K562 (cell line): Measurements from ENCODE around the gene CNOT1. TPM values are rescaled to one million over a fixed set of nuclear protein-coding genes. Genes with fewer than 3 reads are reported as not detected.

Experiments used
- ATAC-seq: fragments of 200-7000 bp; cut with Tn5 transposase; 3 replicates; pipeline ENCODE4 v1.9.1; 2020; ENCODE audit warnings: moderate library complexity
- BruUV-seq: library from RNA; stranded (reverse); fragments of 400-500 nt; replicated peaks from 2 replicates; lab custom pipeline; 2021; lab: Mats Ljungman, UMichigan
- CTCF ChIA-PET: fragments of 300-600 bp; formaldehyde crosslinking; extraction: SDS; loops from one replicate; lab custom pipeline; 2021; ENCODE audit warnings: low intra/inter-chr PET ratio; lab: Yijun Ruan, JAX
- POLR2A ChIA-PET: fragments of 300-600, 350-650 bp; sonication (Branson Sonifier 250); formaldehyde crosslinking; extraction: SDS; loops from one replicate; lab custom pipeline; 2021; ENCODE audit warnings: antibody characterized with exemption, inconsistent platforms; lab: Yijun Ruan, JAX
- DNase-seq, 4 experiments: peaks; one replicate each; pipeline versions ENCODE4 v3.0.0 to v3.0.0-alpha.2; 2011 to 2018; ENCODE audit warnings: low spot score in 3 of 4, mixed read lengths in 3 of 4; ENCODE audit errors: extremely low read depth in 1 of 4
- FAIRE-seq: peaks from 2 replicates; lab custom pipeline; 2011; peaks lifted over from hg19 to GRCh38; lab: Jason Lieb, UNC
- H2AFZ ChIP-seq: 2 replicates; pipeline ENCODE4 v1.6.0; 2011; ENCODE audit warnings: low read depth, low read length, control low read depth, inconsistent platforms
- H3K27ac ChIP-seq: fragments of 200-600 bp; 3 replicates; pipeline ENCODE4 v1.8.0; 2011; ENCODE audit warnings: low read depth, mild to moderate bottlenecking, control low read depth, inconsistent platforms, low read length, moderate library complexity, mixed read lengths; ENCODE audit errors: extremely low read depth
- H3K27me3 ChIP-seq, 2 experiments: fragments of 300-600 bp in 1 of 2; 2 replicates in 1 of 2; 3 replicates in 1 of 2; pipeline versions ENCODE4 v1.6.0 to v1.8.0; 2011; ENCODE audit warnings: inconsistent platforms in 2 of 2, low read length in 2 of 2, mild to moderate bottlenecking in 1 of 2, mixed read lengths in 1 of 2, moderate library complexity in 1 of 2; ENCODE audit not compliant: control insufficient read depth in 2 of 2, insufficient read depth in 2 of 2
- H3K36me3 ChIP-seq: fragments of 300-600 bp; 3 replicates; pipeline ENCODE4 v1.8.0; 2011; ENCODE audit warnings: mild to moderate bottlenecking, low read length, inconsistent platforms; ENCODE audit not compliant: control insufficient read depth, insufficient read depth
- H3K4me1 ChIP-seq, 2 experiments: fragments of 200-600 bp in 1 of 2; replicated peaks in 1 of 2; 2 replicates in 1 of 2; 3 replicates in 1 of 2; pipeline versions ENCODE4 v1.5.1 to v1.8.0; 2011; ENCODE audit warnings: inconsistent platforms in 2 of 2, low read length in 2 of 2, mild to moderate bottlenecking in 1 of 2, mixed read lengths in 1 of 2, moderate library complexity in 1 of 2; ENCODE audit not compliant: control insufficient read depth in 2 of 2, insufficient read depth in 2 of 2
- H3K4me2 ChIP-seq: 2 replicates; pipeline ENCODE4 v1.6.1; 2011; ENCODE audit warnings: low read length, control low read depth, inconsistent platforms, mixed read lengths; ENCODE audit not compliant: insufficient read depth
- H3K4me3 ChIP-seq: fragments of 200-600 bp; sonication (generic), shearing (Covaris generic); 2 replicates; pipeline ENCODE4 v1.5.1; 2016; ENCODE audit warnings: control low read depth, inconsistent platforms
- H3K79me2 ChIP-seq: fragments of 200-600 bp; 3 replicates; pipeline ENCODE4 v1.8.0; 2011; ENCODE audit warnings: low read length, inconsistent platforms; ENCODE audit not compliant: control insufficient read depth, insufficient read depth
- H3K9ac ChIP-seq, 2 experiments: 2 replicates each; pipeline versions ENCODE4 v1.6.0 to v1.6.1; 2011; ENCODE audit warnings: low read depth in 2 of 2, low read length in 2 of 2, control low read depth in 1 of 2, inconsistent platforms in 1 of 2, mild to moderate bottlenecking in 1 of 2, mixed read lengths in 1 of 2; ENCODE audit not compliant: insufficient read depth in 1 of 2
- H3K9me1 ChIP-seq: one replicate; pipeline ENCODE4 v1.6.0; 2011; ENCODE audit warnings: inconsistent platforms, mild to moderate bottlenecking, low read length, moderate library complexity; ENCODE audit not compliant: control insufficient read depth, insufficient read depth
- H3K9me3 ChIP-seq: replicated peaks from 2 replicates; pipeline ENCODE4 v1.5.1; 2011; ENCODE audit warnings: low read depth, low read length, inconsistent platforms; ENCODE audit not compliant: control insufficient read depth, insufficient read depth
- H4K20me1 ChIP-seq: replicated peaks from 2 replicates; pipeline ENCODE4 v1.6.1; 2011; ENCODE audit warnings: low read length, inconsistent platforms, mixed read lengths; ENCODE audit not compliant: control insufficient read depth, insufficient read depth
- AFF1 ChIP-seq, 2 experiments: fragments of 450-650 bp; IDR thresholded peaks; 2 replicates each; pipeline ENCODE4 v1.6.1; 2018; ENCODE audit warnings: mild to moderate bottlenecking in 2 of 2, low read depth in 1 of 2; ENCODE audit not compliant: partially characterized antibody in 2 of 2
- CTBP1 ChIP-seq: fragments of 450-650 bp; IDR thresholded peaks from 2 replicates; pipeline ENCODE4 v1.6.1; 2016; ENCODE audit warnings: borderline replicate concordance
- ELK3 ChIP-seq: fragments of 450-650 bp; formaldehyde crosslinking; IDR thresholded peaks from 2 replicates; pipeline ENCODE4 v1.4.0; 2020; ENCODE audit warnings: mild to moderate bottlenecking
- GTF2F1 ChIP-seq: IDR thresholded peaks from 2 replicates; pipeline ENCODE4 v1.6.1; 2011; ENCODE audit warnings: low read depth, low read length, improper control_type of control experiment
- MCM7 ChIP-seq, 2 experiments: fragments of 450-650 bp; IDR thresholded peaks; 2 replicates each; pipeline ENCODE4 v1.6.1; 2016 to 2018
- NKRF ChIP-seq: fragments of 450-650 bp; IDR thresholded peaks from 2 replicates; pipeline ENCODE4 v1.6.1; 2016; ENCODE audit warnings: borderline replicate concordance
- ZNF12 ChIP-seq: sonication (generic); formaldehyde crosslinking; IDR thresholded peaks from 2 replicates; pipeline ENCODE4 v1.4.0; 2020; ENCODE audit warnings: mild to moderate bottlenecking, missing genetic modification reagents
- ZNF174 ChIP-seq: fragments of 250-450 bp; sonication (Bioruptor Pico); IDR thresholded peaks from 2 replicates; pipeline ENCODE4 v1.4.0; 2020; ENCODE audit warnings: mild to moderate bottlenecking
- WGBS: fragments of 100-300 bp; shearing (Covaris generic); methylation state at CpG from one replicate; pipeline ENCODE4 v1.1.6; 2016; ENCODE audit warnings: low coverage, mixed read lengths; ENCODE audit not compliant: insufficient coverage; ENCODE audit errors: missing lambda C conversion rate; 5-methylcytosine and 5-hydroxymethylcytosine counted together
- in situ Hi-C: fragments of 300-500 bp; cut with MboI; formaldehyde crosslinking; loops from 4 replicates; pipeline ENCODE4 v1.15.0; 2018; ENCODE audit warnings: inconsistent platforms, mixed read lengths
- intact Hi-C: fragments of 100-400 bp; cut with micrococcal nuclease; formaldehyde crosslinking; loops from 2 replicates; pipeline ENCODE4 v1.14.2; 2022
- polyA plus RNA-seq, 8 experiments: library from polyadenylated mRNA; depleted of rRNA in 4 of 8; stranded (reverse) in 5 of 8; unstranded in 3 of 8; fragments of >200 nt; fragmentation: Nextera tagmentation in 2 of 8; fragmentation: Illumina TruSeq in 1 of 8; extraction: Ambion mirVana in 2 of 8; extraction: Trizol in 1 of 8; gene quantifications; 2 replicates each; pipeline versions ENCODE4 v1.2.1 to v1.2.3, GENCODE V29; 2011 to 2014; ENCODE audit warnings: inconsistent platforms in 1 of 8, missing spikeins in 1 of 8
- total RNA-seq, 7 experiments: library from RNA; depleted of rRNA in 6 of 7; stranded (reverse); fragments of >200 nt in 6 of 7; fragmentation: Illumina TruSeq in 2 of 7; extraction: Trizol in 2 of 7; gene quantifications; 2 replicates each; pipeline versions ENCODE4 v1.2.1 to v1.2.3, GENCODE V29; 2011 to 2021; ENCODE audit warnings: low replicate concordance in 1 of 7
- TF ChIP-seq, protein P1 (sequence below), 2 experiments: fragments of 250-450 bp in 1 of 2; fragments of 450-650 bp in 1 of 2; sonication (Bioruptor Pico) in 1 of 2; IDR thresholded peaks; 2 replicates each; pipeline versions ENCODE4 v1.6.1 to v1.8.0; 2016 to 2021; ENCODE audit warnings: mild to moderate bottlenecking in 2 of 2, moderate library complexity in 2 of 2, missing compliant biosample characterization in 1 of 2, missing genetic modification characterization in 1 of 2
- TF ChIP-seq, protein P2 (sequence below): IDR thresholded peaks from 2 replicates; pipeline ENCODE4 v1.6.1; 2016; ENCODE audit warnings: missing genetic modification characterization, missing compliant biosample characterization

Gene CNOT1
- total and polyA plus RNA-seq, 9 of the 15 experiments (the other 6 are each of a cell fraction or from before 2014, with no cell fraction given): 110 to 270 (median 220) TPM

DNA sequence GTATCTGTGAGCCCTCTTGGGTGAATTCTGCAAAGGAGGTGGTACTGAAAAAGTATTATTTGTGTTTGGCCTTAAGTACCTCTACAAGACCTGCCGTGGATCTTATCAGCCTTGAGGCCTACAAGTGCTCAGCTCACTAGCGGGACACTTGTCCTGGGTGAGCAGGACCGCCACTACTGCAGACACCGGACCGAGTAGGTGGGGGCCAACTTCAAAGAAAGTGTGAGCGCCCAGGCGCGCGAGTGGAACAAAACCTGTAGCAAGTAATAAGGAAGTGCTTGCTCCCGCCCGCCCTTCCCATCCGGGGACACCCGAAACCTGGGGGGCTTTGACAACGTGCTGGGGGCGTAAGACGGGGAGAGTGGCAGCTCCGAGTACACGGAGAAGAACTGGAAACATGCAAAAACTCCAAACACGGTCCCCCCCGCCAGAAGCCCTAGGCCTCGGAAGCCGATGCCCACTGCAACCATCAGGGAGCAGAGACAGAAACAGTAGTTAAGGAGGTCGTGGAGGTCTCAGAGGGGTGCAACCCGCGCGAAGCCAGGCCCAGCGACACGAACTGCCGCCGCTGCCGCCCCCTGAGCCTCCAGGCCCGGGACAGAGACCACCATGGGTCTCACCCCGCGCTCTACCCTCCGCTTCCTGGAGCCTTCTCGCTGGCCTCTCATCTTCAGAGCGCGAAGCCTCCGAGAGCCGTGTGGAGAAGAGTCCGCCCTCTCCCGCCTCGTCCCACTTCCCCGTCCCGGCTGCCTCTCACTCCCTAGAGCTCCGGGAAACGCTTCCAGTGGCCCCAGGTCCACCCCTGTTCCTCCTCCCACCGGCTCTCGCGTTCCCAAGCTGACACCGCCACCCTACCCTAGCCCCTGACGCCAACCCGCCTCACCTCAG, 537 bp downstream of the CNOT1 start:
- DNase-seq (peak; percentile 16 to 83 (median 32)), FAIRE-seq (peak; percentile 76), ATAC-seq (peak; percentile 68)
- Histone ChIP-seq H3K9me1 (no peaks in the 10 kb centered on the region), H2AFZ (peak overlapping the region; percentile 83), H4K20me1 (peaks cover 25% of the 10 kb centered on the region), H3K4me1 (no peaks in the 10 kb centered on the region; a peak in 1 of 5 replicates), H3K27me3 (no peaks in the 10 kb centered on the region), H3K9ac (peak overlapping the region; percentile 99), H3K27ac (peak overlapping the region; percentile 94), H3K79me2 (peaks cover 56% of the 10 kb centered on the region), H3K4me2 (peak overlapping the region; percentile 90), H3K9me3 (no peaks in the 10 kb centered on the region), H3K4me3 (peak overlapping the region; percentile 90), H3K36me3 (peaks cover 33% of the 10 kb centered on the region; the same call in 2 of the 3 replicates)
- BruUV-seq: no TSS peak
- CTCF ChIA-PET: no interaction called here
- WGBS: under 1% methylated on average over 51 of the region's 53 CpGs
- intact Hi-C loops (no loop called here), in situ Hi-C loops (no loop called here)
- POLR2A ChIA-PET: interaction anchor here (0.6 to 2.2 kb wide), 8 partner anchors 10 to 723 kb away, joined by 3 to 6 read pairs (median 4); no protein-coding TSS in a partner anchor
- TF ChIP-seq AFF1 (IDR thresholded peaks at IDR 0.05; ENCODE audit: low read depth in 1 of 2, partially characterized antibody in 2 of 2) (no peak), CTBP1 (no peak), ELK3 (CRISPR knock-in tag) (no peak), ZNF174 (CRISPR knock-in tag) (no peak), NKRF (peak; percentile 43; the same call in 1 of the 2 replicates), ZNF12 (no peak), MCM7 (IDR thresholded peaks at IDR 0.05) (no peak), GTF2F1 (no peak)
- TF ChIP-seq, protein P1, sequence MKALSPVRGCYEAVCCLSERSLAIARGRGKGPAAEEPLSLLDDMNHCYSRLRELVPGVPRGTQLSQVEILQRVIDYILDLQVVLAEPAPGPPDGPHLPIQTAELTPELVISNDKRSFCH (CRISPR knock-in tag; IDR thresholded peaks at IDR 0.05): no peak
- TF ChIP-seq, protein P1 (tag; IDR thresholded peaks at IDR 0.05): no peak
- TF ChIP-seq, protein P2, sequence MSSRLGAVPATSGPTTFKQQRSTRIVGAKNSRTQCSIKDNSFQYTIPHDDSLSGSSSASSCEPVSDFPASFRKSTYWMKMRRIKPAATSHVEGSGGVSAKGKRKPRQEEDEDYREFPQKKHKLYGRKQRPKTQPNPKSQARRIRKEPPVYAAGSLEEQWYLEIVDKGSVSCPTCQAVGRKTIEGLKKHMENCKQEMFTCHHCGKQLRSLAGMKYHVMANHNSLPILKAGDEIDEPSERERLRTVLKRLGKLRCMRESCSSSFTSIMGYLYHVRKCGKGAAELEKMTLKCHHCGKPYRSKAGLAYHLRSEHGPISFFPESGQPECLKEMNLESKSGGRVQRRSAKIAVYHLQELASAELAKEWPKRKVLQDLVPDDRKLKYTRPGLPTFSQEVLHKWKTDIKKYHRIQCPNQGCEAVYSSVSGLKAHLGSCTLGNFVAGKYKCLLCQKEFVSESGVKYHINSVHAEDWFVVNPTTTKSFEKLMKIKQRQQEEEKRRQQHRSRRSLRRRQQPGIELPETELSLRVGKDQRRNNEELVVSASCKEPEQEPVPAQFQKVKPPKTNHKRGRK (tag): no peak
